HG03159 (cell line): ENCODE results near the gene VSTM2B.

Experiments
- ATAC-seq: cut with Tn5 transposase; IDR thresholded peaks from one replicate; pipeline ENCODE4 v1.9.1; 2021; ENCODE audit warnings: mild to moderate bottlenecking, moderate library complexity; ENCODE audit not compliant: unreplicated experiment

VSTM2B gene

GRCh38 chr19:29495901-29496441, 29.8 kb upstream of the VSTM2B start:
- ATAC-seq: no peak

GRCh38 chr19:29497241-29497640, 28.6 kb upstream of the VSTM2B start:
- no peak for ATAC-seq

DNA sequence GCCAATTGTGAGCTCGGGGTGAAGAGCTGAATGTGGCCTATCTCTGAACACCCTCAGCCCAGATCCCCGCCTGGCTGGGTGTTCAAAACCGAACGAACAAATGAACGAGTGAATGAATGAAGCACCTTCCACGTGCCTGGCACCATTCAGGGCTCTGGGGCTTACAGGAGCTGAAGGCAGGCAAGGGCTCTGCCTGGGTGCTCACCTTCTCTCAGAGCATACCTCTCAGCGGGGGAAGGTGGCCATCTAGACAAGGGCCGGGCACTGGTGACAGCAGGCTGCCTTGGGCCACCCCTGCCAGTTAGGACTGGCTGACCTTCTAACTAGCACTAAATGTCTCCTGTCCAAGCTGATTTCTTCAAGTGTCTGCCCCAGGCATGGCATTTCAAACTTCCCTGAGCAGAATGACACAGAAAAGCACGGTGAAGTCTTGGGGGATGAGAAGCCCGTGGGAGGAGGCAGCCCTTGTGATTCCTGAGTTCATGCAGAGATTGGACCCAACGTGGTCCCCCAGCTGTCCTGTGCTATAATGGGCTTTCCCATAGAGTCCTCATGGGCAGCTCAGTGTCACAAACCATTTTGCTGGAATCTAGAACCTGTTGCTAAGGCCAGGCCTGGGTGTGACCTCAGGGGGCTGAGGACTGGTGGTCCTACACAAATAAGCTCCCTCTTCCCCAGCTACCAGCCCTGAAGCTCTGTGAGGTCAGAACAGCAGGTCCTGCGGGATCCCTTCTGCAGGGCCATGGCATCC, 27.9 kb upstream of the VSTM2B start:
- no peak for ATAC-seq

DNA sequence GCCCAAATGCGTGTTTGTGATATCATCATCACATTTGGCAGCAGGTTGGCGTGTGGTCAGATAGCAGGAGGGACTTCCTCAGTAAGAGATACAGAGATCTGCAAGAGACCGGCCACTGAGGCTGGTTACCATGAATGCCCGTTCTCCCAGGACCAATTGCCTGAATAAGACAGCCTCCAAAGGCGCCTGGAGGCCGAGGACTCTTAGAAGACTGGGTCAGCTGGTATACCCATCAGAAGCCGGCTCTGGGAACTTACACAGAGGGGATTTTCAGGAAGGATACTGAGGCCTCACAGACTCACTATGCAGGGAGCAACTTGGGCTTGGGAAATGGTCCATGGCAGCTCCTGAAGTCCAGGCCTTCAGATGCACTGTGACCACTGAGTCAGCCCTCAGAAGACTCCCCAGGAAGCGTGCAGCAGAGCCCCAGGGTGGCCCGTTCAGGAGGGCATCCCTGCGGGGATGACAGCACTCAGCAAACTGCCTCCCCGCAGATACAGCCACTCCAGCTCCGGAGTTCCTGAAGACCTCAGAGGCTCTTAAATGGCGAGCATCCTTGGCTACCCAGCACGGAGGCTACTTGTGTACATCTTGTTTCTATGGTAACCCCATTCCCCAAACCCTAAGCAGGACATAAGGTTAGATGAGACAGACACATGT, 26.4 kb upstream of the VSTM2B start:
- ATAC-seq: no peak

DNA sequence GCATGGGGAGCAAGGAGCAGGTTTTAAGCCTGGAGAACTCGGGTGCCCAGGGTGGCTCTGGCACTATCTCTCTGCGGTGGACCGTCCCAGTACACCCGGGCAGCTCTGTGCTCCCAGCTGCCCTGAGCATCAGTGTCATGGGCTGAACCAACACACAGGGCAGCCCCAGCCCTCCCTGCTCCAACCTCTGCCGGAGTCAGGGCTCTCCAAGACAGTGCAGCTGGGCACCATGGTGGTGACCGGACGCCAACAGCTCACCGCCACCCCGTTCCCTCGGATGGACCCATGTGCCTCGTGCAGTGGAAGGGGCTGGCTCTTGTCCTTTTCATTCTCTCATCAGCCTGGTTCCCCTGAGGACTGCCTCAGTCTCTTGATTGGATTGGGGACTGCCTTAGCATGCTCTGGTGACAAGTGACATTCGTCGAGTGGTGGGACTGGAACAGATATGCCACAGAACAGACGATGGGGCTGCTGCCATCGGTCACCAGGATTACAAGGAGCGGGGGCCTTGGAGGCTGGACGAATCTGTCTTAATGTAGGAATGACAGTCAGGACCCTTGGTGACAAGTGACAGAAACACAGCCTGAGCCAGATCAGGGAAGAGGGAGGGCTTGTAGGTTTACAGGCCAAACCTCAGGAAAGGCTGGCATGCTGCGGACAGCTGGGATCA, 25.7 kb upstream of the VSTM2B start:
- ATAC-seq: no peak

- no peak for ATAC-seq
Observed at GRCh38 chr19:29501816-29502580, 23.8 kb upstream of the VSTM2B start.

- no peak for ATAC-seq
Observed at GRCh38 chr19:29502581-29502850, 23.3 kb upstream of the VSTM2B start.

DNA sequence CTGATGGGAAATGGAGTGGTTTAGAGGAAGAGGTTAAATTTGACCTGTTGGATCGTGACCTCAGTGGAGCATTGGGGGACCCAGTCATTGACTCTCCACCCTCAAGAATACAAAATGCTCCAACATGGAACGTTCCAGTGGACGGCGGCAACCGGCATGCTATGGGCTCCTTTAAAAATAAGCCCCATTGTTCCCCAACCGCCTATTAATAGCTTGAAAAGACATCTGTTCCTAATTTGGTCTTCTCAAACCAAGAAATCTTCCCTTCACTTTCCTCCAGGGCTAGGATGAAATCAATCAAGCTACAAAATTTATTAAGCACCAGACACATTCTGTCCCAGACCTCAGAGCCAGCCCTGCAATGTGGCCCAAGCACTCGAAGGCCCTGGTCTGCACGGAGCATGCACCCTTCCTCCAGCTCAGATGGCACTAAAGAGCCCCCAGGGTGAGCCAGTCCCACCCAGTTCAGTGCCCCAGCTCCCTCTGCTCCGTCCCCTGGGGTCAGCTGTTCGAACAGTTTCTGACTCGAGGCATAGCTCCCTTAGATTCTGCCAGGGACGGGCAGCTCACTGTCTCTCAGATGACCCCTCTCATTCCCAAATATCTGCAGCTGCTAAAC, 22.5 kb upstream of the VSTM2B start:
- no peak for ATAC-seq

DNA sequence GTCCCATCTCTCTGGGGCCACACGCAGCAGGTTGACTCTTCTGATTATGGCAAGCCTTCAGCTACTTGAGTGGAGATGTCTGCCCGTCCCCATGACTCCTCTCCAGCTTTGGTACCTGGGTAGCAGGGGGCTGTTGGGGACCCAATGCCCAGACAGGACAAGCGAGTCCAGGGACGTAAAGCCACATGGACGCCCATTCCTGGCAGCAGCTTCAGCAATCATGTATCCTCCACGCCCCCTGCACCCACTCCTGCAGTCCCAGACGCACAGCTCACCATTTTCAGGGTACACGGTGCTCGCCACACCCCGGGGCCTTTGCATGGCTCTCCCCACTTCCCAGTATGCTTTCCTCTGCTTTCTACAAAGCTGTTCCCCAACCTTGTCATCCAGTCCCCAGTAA, 22.0 kb upstream of the VSTM2B start:
- no peak for ATAC-seq

DNA sequence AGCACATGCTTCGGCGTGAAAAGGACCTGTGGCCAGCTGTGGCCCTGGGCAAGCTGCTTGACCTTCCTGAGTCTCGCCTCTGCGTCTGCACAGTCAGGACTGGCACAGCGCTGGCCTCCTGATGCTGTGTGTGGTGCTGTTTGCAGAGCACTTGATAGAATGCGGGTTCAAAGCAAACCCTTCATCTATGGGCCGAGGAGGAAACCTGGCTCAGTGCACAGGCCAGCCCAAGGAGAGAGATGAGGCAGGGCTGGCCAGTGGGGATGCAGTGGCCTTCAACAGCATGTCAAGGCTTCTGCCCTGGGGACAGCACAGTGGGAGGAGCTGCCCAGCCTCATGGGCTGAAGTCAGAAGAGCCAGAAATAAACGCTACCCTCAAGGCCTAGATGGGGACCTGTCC, 21.3 kb upstream of the VSTM2B start:
- ATAC-seq: no peak

DNA sequence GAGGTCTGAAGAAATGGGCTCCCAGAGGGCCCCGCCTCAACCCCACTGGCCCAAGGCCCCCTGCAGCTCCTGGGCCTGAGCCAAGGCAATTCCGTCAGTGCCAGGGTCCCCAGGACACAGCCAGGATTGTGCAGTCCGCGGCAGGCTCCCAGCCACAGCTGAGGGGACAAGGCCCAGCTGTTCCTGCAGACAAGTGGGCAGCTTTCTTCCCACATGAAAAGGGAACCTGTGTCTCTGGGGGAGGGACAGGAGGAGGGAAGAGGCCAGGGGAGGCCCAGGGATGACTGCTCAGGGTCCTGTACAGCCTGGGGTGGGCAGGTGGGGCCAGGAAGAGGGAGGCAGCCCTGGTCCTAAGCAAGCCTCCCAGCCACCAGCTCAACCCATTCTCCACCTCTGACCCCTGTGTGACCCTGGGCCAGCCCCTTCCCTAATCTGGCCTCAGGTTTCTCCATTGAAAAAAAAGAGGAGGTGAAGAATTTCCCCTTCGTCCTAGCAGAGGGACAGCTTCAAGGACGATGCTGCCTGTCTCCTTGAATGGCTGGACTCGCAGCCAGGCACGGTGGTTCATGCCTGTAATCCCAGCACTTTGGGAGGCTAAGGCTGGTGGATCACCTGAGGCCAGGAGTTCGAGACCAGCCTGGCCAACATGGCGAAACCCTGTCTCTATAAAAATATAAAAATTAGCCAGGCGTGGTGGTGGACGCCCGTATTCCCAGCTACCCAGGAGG, 20.5 kb upstream of the VSTM2B start:
- no peak for ATAC-seq

DNA sequence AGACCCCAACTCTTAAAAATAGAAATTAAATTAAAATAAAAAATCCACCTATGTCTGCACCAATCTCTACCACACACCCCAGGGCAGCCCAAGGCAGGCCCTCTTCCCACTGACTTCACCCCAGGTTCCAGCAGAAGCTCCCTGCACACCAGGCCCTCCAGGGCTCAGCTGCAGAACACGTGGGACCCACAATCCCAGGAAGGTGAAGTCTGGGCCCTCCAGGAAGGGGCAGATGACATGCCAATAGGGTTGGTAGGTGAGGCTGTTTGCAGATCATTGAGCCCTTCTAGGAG, 19.2 kb upstream of the VSTM2B start:
- ATAC-seq: no peak

GRCh38 chr19:29507081-29507860, 18.5 kb upstream of the VSTM2B start:
- ATAC-seq: no peak

DNA sequence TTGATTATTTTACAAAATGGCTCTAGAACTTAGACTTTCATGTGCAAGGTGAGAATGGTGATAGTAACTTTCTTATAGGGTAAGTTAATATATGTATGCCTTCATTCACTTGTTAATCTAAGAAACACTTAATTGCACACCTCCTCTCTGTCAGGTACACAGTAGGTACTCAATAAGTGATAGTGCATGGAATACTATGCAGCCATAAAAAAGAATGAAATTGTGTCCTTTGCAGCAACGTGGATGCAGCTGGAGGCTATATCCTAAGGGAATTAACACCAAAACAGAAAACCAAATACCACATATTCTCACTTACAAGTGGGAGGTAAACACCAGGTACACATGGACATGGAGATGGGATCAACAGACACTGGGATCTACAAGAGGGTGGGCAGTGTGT, 17.6 kb upstream of the VSTM2B start:
- no peak for ATAC-seq

DNA sequence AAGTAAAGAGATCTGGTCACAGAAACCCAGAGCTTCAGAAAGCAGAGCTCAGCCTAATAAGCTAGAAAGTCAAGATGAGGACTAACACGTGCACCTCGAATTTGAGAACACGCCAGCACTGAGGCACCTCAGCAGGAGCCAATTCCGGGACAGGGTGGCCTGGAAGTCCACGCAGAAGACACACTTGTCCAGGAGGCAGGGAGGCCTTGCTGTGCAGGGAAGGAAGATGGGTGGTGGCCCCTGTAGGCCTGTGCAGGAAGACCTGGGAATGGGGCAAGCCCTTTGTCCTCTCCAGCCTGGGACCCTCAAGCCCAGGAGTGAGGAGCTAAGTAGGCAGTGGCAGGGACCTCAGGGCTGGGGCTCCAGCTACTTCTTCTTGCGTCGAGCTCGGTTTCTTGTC, 16.3 kb upstream of the VSTM2B start:
- no peak for ATAC-seq

DNA sequence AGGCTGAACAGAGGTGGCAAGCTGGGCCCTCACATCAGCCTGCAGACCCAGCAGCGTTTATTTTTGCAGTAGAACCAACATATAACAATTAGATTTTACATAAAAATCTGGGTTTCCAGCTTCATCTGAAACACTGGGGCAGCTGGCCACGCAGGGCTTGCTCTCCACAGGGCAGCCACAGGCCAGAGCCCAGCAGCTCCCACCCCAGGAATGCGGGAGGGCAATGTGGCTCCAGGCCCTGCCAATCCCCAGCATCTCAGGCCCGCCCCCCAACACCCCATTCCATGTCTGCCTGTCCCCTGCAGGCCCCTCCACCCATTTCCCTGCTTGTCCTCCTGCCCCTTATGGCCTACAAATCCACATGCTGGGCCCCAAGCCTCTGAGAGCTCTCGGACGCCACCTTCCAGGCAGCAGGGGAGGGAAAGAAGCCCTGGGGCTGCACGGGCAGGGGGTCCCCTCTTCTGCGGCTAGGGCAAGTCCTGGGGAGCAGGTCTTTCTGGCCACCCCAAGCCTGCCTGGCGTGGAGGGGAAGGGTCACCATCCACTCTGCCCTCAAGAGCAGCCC, 15.0 kb upstream of the VSTM2B start:
- no peak for ATAC-seq

GRCh38 chr19:29511768-29512167, 14.0 kb upstream of the VSTM2B start:
- ATAC-seq: no peak

DNA sequence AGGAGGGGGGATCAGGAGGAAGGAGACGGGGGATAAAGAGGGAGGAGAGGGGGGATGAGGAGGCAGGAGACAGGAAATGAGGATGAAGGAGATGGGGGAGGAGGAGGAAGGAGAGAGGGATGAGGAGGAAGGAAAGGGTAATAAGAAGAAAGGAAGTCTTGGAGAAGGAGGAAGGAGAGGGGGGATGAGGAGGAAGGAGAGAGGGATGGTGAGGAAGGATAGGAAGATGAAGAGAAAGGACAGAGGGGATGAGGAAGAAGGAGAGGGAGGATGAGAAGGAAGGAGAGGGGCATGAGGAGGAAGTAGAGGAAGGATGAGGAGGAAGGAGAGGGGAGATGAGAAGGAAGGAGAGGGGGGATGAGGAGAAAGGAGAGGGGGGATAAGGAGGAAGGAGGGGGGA, 13.0 kb upstream of the VSTM2B start:
- ATAC-seq: no peak

DNA sequence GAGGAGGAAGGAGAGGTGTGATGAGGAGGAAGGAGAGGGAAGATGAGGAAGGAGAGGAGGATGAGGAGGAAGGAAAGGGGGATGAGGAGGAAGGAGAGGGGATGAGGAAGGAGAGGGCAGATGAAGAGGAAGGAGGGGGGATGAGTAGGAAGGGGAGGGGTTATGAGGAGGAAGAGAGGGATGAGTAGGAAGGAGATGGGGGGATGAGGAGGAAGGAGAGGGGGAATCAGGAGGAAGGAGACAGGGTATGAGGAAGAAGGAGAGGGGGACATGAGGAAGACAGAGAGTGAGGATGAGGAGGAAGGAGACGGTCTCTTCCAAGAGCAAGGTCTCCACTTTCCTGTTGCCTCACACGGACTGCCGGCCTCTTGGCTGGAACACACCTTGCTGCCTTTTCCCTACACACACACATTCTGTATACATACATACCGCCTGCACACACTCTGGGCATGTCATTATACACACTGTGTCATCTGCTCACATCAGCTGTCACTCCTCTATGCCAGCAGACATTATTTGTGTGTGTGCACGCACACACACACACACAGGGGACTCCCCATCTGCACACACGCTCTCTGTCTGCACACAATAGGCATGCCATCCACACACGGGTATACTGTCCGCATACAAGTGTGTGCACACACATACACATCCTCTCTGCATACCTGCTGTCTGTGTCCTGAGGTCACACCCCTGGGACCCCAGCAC, 11.1 kb upstream of the VSTM2B start:
- peak; percentile 62 for ATAC-seq
